ENCODE measurements around the gene C2orf69.
"Not testable (repeated sequence)": the region's sequence is repeated elsewhere in the genome, so short reads cannot be mapped to it uniquely, and the experiment has no call there.

The C2orf69 gene

DNA sequence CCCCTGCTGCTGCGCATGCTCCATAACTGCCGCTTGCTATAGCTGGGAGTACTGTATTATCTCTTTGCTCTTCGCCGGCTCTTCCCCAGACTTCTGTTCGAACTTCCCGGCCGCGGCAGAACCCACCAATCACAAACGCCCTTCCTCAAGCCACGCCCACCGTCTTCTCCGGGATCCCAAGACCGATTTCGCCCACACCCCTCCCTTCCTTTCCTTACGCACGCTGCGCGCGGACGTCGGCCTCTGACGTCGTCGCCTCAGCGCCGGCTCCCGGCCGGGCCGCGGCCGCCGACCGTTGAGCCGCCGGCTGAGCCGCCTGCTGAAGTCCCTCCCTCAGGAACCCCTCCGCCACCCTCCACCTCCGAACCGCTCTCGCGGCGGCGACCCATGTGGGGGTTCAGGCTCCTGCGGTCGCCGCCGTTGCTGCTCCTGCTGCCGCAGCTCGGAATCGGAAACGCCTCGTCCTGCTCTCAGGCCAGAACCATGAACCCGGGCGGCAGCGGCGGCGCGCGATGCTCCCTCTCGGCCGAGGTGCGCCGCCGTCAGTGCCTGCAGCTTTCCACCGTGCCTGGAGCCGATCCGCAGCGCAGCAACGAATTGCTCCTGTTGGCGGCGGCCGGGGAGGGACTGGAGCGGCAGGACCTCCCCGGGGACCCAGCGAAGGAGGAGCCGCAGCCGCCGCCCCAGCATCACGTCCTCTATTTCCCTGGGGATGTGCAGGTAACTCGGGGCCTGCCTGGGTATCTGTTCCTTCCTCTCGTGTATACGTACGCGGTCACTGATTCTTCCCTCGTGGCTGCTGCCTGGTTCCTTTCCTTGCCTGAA lies at the start of gene C2orf69:
Gene C2orf69 (plus strand): TSS at position 242 of the 825 bp plus-strand sequence. CDS start 146 bp downstream, at position 388.
- DNase-seq (ENCODE audit: low read depth in 2 of 2) = peak; percentile 88 to 91

GRCh38 chr2:199862788-199863187 lies 48.3 kb upstream of the C2orf69 start:
- no peak for DNase-seq (ENCODE audit: low read depth in 2 of 2)

- DNase-seq (ENCODE audit: low read depth in 2 of 2) = no peak
These were observed 45.2 kb upstream of the C2orf69 start for GRCh38 chr2:199865905-199866304.

- no peak for DNase-seq (ENCODE audit: low read depth in 2 of 2)
These were observed 42.5 kb upstream of the C2orf69 start for GRCh38 chr2:199868431-199869226.

DNA sequence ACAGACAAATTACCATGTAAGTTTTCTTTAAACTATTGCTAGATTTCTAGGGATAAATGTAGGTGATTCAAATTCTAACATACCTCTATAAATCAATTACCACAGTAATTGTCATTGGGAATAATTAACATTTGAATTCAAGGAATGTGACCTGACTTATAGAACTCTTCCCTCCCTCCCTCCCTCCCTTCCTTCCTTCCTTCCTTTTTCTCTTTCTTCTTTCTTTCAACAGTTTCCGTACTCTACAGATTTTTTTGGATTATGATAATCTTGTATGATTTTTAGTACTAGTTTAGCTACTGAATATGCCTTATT lies 41.9 kb upstream of the C2orf69 start:
- DNase-seq (ENCODE audit: low read depth in 2 of 2) = no peak

DNA sequence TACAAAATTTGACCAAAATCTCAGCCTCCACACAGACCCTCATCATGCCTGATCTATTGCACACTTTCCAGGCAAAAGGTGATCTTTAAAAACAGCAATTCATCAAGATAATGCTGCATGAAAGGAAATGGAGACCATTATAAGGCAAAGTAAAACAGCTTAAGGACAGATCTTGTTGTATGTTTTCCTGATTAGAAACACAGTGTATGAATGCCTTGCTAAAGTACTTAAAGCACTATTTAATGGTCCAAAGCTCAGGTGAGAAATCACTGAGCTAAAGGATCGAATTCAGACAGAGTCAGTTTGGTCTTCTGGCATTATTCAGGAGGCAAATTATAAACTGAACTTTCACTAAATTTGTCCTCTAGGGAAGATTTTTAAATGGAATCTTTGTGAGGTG lies 41.4 kb upstream of the C2orf69 start:
- DNase-seq (ENCODE audit: low read depth in 2 of 2) = no peak

DNA sequence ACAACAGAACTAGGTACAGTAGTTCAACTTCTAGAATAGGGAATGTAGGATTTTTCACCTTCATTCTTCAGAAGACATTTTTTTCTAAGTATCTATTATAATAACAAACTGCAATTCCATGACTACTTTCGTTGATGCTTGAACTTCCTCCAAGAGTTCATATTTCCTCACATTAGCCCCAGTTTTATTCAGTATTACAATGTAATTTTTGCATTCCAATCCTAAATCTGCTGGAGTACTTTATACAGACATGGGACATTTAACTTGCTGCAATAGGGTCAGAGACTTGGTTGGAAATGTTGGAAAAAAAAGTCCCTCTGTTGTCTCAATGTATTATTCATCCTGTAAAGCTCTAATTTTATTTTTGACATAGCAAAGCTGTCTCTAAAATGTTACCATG lies 40.5 kb upstream of the C2orf69 start:
- DNase-seq (ENCODE audit: low read depth in 2 of 2) = no peak

DNA sequence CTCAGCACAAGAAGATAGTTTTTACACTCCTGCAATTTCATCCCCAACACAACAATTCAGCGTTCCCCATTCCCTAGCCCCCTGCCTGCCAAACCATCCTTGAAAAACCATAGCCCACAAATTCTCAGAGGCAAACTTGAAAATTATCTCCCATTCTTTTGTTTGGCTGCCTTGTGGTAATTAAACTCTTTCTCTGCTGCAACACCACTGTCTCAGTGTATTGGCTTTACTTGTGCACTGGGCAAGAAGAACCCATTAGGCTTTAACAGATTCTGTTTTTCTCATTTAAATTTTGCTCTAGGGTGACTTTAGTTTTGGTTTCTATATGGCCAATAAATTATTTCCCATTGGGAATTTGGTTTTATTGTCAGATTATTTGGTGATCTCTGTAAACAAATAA lies 36.9 kb upstream of the C2orf69 start:
- DNase-seq (ENCODE audit: low read depth in 2 of 2) = no peak

DNA sequence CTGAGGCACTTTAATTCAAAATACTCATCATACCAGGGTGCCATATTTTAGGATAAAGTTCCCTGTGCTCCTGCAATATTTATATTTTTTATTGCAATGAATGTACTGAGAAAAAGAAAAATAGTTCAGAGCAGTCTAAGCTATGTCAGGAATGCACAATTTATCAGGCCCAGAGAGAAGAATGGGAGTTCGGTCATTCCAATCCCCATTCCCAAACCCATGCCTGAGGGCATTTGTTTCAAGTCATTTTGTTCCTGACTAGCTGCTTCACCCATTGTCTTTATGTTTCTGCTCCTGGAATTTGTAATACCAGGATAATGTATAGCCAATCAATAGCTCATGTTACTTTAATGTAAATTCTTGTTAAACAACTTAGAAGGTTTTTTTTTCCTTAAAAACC lies 35.7 kb upstream of the C2orf69 start:
- no peak for DNase-seq (ENCODE audit: low read depth in 2 of 2)

DNA sequence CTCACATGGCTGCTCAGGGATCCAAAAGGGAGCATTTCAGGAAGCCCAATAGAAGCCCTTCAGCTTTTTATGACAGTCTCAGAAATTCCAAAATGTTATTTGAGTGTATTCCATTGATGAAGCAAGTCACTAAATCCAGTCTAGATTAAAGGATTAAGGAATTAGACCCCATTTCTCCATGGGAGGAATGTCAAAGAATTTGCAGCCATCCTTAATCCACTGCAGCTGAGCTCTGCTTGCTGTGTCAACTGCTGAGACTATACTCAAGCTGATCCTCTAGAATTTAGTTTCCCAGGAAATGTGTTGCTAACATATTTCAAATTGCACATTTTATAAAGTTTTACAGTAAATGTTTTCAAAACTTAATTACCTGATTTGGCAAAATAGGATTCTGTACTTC lies 28.4 kb upstream of the C2orf69 start:
- no peak for DNase-seq (ENCODE audit: low read depth in 2 of 2)

DNA sequence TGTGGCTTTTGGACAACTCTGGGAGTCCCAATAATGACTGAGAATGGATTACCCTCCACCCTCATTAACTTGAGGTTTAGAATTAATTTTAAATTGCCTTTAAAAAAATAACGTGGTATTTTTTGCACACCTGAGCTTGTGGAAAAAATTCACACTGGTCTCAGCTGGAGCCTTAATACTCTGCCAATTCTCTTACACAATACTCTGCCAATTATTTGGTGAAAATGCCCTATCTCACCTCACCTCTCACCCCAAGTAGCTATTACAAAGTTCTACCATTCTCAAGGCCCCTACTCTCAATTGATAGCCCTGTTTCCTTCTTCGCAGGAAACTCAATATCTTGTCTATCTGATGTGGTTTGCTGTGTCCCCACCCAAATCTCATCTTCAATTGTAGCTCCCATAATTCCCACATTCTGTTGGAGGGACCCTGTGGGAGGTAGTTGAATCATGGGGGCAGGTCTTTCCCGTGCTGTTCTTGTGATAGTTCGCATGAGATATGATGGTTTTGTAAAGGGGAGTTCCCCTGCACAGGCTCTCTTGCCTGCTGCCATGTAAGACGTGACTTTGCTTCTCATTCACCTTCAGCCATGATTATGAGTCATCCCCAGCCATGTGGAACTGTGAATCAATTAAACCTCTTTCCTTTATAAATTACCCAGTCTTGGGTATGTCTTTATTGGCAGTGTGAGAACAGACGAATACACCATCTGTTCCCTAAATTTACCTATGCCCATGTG lies 27.4 kb upstream of the C2orf69 start:
- DNase-seq (ENCODE audit: low read depth in 2 of 2) = no peak

DNA sequence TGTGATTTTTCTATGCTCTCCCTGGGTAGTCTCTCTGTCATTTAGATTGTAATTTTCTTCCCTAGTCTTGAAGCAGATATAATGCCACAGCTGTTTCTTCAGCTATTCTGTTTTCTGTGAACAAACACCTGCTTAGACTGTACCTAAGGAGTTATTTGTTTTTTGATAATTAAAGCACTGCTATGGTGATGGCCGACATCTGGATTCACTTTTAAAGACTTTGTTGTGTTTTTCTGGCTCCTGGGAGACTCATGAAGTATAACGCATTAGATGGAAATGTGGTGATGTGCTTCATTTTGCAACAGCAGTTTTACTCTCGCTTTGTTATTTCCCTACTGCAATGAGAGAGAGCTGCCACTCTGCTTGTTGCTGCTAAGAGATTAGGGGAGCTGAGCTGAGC lies 15.7 kb upstream of the C2orf69 start:
- DNase-seq (ENCODE audit: low read depth in 2 of 2) = no peak

- DNase-seq (ENCODE audit: low read depth in 2 of 2) = no peak
These were observed 14.5 kb upstream of the C2orf69 start for GRCh38 chr2:199896617-199897016.

DNA sequence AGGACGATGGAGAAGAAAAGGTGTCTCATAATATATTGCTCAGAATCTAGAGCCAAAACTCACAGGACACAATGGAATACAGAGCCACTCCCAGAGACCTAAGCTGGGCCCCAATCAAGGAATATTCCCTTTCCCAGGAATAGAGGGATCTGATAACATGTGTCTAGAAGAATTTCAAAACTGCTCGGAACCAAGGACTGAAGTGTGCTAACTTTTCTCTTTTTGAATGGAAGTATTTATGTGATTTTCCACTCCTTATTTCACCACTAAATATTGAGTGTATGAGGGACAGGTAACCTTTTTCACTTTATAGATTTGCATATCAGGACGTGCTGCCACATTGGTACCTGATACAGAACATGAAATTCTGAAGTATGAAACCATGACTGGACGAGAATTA lies 9.2 kb upstream of the C2orf69 start:
- DNase-seq (ENCODE audit: low read depth in 2 of 2) = no peak

- DNase-seq (ENCODE audit: low read depth in 2 of 2) = no peak
These were observed 8.5 kb upstream of the C2orf69 start for GRCh38 chr2:199902486-199903110.

GRCh38 chr2:199903111-199903510 lies 8.0 kb upstream of the C2orf69 start:
- no peak for DNase-seq (ENCODE audit: low read depth in 2 of 2)

DNA sequence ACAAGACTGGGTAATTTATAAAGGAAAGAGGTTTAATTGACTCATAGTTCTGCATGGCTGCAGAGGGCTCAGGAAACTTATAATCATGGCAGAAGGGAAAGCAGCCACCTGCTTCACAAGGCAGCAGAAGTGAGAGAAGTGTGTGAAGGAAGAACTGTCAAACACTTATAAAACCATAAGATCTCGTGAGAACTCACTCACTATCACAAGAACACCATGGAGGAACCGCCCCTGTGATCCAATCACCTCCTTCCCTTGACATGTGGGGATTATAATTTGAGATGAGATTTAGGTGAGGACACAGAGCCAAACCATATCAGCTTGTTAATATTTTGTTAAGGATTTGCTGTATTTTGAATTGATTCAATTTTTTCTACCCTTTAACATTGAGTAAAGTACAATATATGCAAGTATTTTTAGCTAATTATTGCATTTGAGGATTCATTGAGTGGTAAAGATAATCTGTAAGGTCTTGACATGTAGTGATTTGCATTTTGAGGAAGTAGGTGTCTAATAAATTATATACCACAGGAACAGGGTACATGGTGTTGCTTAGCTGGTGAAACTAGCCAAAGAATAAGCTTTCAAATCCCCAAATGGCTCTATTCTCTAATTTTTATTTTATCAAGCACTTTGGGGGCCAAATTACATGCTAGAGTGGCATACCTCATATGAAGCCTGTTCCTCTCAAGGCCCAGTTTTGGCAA lies 3.9 kb upstream of the C2orf69 start:
- DNase-seq (ENCODE audit: low read depth in 2 of 2) = no peak

DNA sequence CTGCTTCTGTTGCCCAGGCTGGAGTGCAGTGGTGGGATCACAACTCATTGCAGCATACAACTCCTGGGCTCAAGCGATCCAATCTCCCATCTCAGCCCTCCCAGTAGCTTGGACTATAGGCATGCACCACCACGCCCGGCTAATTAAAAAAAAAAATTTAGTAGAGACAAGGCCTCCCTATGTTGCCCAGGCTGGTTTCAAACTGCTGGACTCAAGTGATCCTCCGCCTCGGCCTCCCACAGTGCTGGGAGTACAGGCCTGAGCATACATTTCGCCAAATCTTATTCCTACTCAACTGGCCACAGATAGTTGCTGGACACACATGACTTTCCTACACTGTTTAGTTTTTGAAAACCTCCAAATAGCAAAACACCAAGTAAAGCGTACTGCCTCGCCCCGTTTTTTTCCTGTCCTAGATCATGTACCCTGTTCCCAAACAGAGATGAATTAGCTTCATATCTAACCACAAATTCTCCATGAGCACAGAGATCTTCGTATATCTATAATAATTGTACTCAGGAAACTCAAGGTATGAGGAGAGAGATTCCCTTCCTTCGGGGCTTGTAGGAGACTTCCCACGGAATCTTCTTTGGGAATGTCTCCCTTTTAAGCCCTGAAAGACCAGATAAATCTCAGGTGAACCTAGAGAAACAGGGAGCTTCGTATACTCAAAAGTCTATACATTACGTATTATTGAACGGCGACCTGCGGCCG lies 598 bp upstream of the C2orf69 start:
- no peak for DNase-seq (ENCODE audit: low read depth in 2 of 2)

GRCh38 chr2:199911877-199912161 lies 726 bp downstream of the C2orf69 start:
- DNase-seq (ENCODE audit: low read depth in 2 of 2) = no peak

DNA sequence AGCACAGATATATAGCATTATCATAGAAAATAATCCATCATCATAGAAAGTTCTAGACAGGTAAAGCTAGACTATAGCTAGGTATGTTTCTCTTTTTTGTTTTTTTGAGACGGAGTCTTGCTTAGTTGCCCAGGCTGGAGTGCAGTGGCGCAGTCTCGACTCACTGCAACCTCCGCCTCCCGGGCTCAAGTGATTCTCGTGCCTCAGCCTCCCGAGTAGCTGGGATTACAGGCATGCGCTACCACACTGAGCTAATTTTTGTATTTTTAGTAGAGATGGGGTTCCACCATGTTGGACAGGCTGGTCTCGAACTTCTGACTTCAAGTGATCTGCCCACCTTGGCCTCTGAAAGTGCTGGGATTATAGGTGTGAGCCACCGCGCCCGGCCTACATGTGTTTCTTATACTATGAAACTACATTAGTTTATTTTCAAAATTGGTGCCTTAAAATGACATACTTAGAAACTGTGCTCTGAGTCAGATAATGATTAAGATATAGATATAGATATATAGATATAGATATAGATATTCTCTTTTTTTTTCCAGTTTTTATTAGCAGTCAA lies 1.5 kb downstream of the C2orf69 start:
- DNase-seq (ENCODE audit: low read depth in 2 of 2) = not testable (repeated sequence)

Measured in stimulated activated CD8-positive, alpha-beta memory T cell treated with anti-CD3 and anti-CD28 coated beads, Interleukin-2, amount 100 ng/mL, for 48 hours (primary cell).